Mesendoderm (in vitro differentiated cells): ENCODE results near the gene TEX29.

Source experiments
- DNase-seq: peaks from one replicate; pipeline ENCODE4 v3.0.0; 2013
- H2AK5ac ChIP-seq: 2 replicates; pipeline ENCODE4 v1.6.1; 2013; ENCODE audit warnings: low read length, inconsistent platforms
- H2BK120ac ChIP-seq: 2 replicates; pipeline ENCODE4 v1.6.1; 2013; ENCODE audit warnings: low read depth, mild to moderate bottlenecking, low read length, moderate library complexity, mixed read lengths
- H2BK15ac ChIP-seq: replicated peaks from 2 replicates; pipeline ENCODE4 v1.6.1; 2013; ENCODE audit warnings: low read depth, mild to moderate bottlenecking, moderate library complexity
- H2BK5ac ChIP-seq: 2 replicates; pipeline ENCODE4 v1.6.1; 2013; ENCODE audit warnings: low read length, inconsistent platforms
- H3K18ac ChIP-seq: 2 replicates; pipeline ENCODE4 v1.6.1; 2013; ENCODE audit warnings: mild to moderate bottlenecking, low read length, mixed read lengths
- H3K23ac ChIP-seq: one replicate; pipeline ENCODE4 v1.6.1; 2013; ENCODE audit warnings: low read length
- H3K27ac ChIP-seq: 2 replicates; pipeline ENCODE4 v1.5.1; 2013; ENCODE audit warnings: low read depth, mild to moderate bottlenecking, inconsistent platforms, low read length, moderate library complexity
- H3K27me3 ChIP-seq: 2 replicates; pipeline ENCODE4 v1.6.1; 2013; ENCODE audit warnings: low read length, control low read depth, mild to moderate bottlenecking, inconsistent platforms; ENCODE audit not compliant: insufficient read depth, poor library complexity
- H3K36me3 ChIP-seq: 2 replicates; pipeline ENCODE4 v1.6.1; 2013; ENCODE audit warnings: low read length, inconsistent platforms; ENCODE audit not compliant: control insufficient read depth, insufficient read depth
- H3K4ac ChIP-seq: one replicate; pipeline ENCODE4 v1.6.1; 2013; ENCODE audit warnings: low read depth, mild to moderate bottlenecking, low read length, moderate library complexity
- H3K4me1 ChIP-seq: 2 replicates; pipeline ENCODE4 v1.6.1; 2013; ENCODE audit warnings: low read depth, low read length, inconsistent platforms; ENCODE audit not compliant: control insufficient read depth
- H3K4me2 ChIP-seq: 2 replicates; pipeline ENCODE4 v1.6.1; 2013; ENCODE audit warnings: low read length
- H3K4me3 ChIP-seq: 2 replicates; pipeline ENCODE4 v1.5.1; 2013; ENCODE audit warnings: mild to moderate bottlenecking, low read length
- H3K56ac ChIP-seq: one replicate; pipeline ENCODE4 v1.6.1; 2013; ENCODE audit warnings: low read length
- H3K79me1 ChIP-seq: 2 replicates; pipeline ENCODE4 v1.6.1; 2013; ENCODE audit warnings: low read length, inconsistent platforms
- H3K79me2 ChIP-seq: 2 replicates; pipeline ENCODE4 v1.6.1; 2013; ENCODE audit warnings: mild to moderate bottlenecking, low read length; ENCODE audit not compliant: control insufficient read depth, insufficient read depth
- H3K9ac ChIP-seq: 2 replicates; pipeline ENCODE4 v1.6.1; 2013; ENCODE audit warnings: low read length, inconsistent platforms
- H4K5ac ChIP-seq: one replicate; pipeline ENCODE4 v1.6.1; 2013; ENCODE audit warnings: low read length
- H4K8ac ChIP-seq: one replicate; pipeline ENCODE4 v1.6.1; 2013; ENCODE audit warnings: low read depth, mild to moderate bottlenecking, control low read depth, low read length, moderate library complexity
- WGBS: extraction: QIAGEN DNeasy Blood & Tissue Kit; methylation state at CpG from one replicate; pipeline ENCODE4 v1.1.7; 2013; ENCODE audit warnings: low lambda C conversion rate, missing lambda C conversion rate; ENCODE audit not compliant: insufficient coverage; ENCODE audit errors: extremely low coverage; 5-methylcytosine and 5-hydroxymethylcytosine counted together

Gene TEX29

DNA sequence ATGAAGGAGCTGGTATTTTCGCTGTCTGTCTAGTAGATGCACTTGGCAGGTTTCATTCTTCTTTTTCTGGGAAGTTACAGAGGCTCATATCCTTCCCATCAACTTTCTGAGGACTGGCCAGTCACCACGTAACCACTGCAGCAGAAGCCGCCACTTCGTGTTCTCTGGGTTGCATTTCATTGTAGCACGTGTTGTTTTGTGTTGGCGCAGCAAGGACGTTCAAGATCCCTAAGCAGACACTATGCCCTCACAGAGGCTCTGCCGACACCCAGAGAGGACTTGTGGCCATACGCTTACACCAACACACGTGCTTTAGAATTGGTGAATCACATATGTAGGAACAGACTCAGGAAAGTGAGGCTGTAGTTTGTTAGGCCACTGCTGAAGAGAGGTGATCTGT lies 42.2 kb upstream of the TEX29 start:
- H3K18ac ChIP-seq = no peak overlapping the region
- H3K9ac ChIP-seq = no peak overlapping the region
- H3K27ac ChIP-seq = no peak overlapping the region
- H3K4ac ChIP-seq = no peak overlapping the region
- H3K23ac ChIP-seq = no peak overlapping the region
- no peak overlapping the region for H4K8ac ChIP-seq
- no peak overlapping the region for H4K5ac ChIP-seq
- no CpG with 5 or more reads among the region's 10 CpGs for WGBS
- H2BK5ac ChIP-seq = no peak overlapping the region
- H2AK5ac ChIP-seq = no peak overlapping the region
- H3K4me2 ChIP-seq = no peak overlapping the region
- no peaks in the 10 kb centered on the region for H3K27me3 ChIP-seq
- no peak overlapping the region for H3K56ac ChIP-seq
- no peaks in the 10 kb centered on the region for H3K4me1 ChIP-seq
- peaks cover 3% of the 10 kb centered on the region for H3K79me1 ChIP-seq
- H3K4me3 ChIP-seq = no peak overlapping the region
- H3K36me3 ChIP-seq = peaks cover 10% of the 10 kb centered on the region
- H3K79me2 ChIP-seq = no peaks in the 10 kb centered on the region
- no peak overlapping the region for H2BK15ac ChIP-seq
- no peak for DNase-seq
- no peak overlapping the region for H2BK120ac ChIP-seq

DNA sequence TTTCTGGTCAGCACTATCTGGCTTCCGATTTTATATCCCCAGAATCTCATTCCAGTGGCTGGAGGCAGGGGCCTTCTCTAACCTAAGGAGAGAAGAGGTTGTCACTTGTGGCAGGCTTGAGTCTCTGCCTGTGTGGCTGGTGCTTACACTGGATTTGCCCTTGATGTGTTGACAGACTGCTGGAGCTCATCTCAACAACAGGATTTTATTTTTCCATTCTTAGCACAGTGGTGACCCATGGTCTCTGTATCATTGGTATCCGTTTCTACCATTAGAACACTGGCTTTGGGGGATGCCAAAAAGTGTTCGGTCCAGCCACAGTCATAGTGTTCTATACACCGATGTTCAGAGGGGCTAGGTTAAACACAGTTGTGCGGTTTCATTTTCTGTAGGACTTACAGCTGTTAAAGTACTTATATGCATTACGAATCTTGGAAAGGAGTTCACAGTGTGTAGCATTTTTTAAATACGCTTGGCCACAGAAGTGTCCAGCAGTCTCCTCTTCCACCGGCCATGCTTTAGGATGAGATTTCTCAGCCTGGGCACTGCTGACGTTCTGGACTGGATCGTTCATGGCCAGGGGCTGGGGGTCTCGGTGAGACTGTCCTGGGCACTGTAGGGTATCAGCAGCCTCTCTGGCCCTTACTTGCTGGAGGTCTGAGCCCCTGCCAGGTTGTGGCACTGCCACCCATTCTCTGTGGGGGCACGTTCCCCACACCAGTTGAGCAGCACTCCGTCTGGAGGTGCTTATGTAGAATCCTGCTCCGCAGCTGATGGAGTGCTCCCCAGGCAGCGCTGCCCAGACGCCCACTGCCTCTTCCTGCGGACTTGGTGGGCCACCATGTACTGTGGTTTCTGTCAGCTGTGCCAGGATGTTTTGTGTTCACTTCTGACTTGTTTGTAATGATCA lies 41.4 kb upstream of the TEX29 start:
- Histone ChIP-seq H3K27ac (no peak overlapping the region), H3K9ac (no peak overlapping the region), H3K79me1 (peaks cover 3% of the 10 kb centered on the region), H2AK5ac (no peak overlapping the region), H3K36me3 (peaks cover 10% of the 10 kb centered on the region), H3K23ac (no peak overlapping the region), H3K4ac (no peak overlapping the region), H3K4me3 (no peak overlapping the region), H2BK120ac (no peak overlapping the region), H3K4me1 (no peaks in the 10 kb centered on the region), H3K56ac (no peak overlapping the region), H3K27me3 (no peaks in the 10 kb centered on the region), H3K4me2 (no peak overlapping the region), H4K8ac (no peak overlapping the region), H3K18ac (no peak overlapping the region), H4K5ac (no peak overlapping the region), H2BK5ac (no peak overlapping the region), H3K79me2 (no peaks in the 10 kb centered on the region), H2BK15ac (no peak overlapping the region)
- DNase-seq = no peak
- WGBS = no CpG with 5 or more reads among the region's 17 CpGs

DNA sequence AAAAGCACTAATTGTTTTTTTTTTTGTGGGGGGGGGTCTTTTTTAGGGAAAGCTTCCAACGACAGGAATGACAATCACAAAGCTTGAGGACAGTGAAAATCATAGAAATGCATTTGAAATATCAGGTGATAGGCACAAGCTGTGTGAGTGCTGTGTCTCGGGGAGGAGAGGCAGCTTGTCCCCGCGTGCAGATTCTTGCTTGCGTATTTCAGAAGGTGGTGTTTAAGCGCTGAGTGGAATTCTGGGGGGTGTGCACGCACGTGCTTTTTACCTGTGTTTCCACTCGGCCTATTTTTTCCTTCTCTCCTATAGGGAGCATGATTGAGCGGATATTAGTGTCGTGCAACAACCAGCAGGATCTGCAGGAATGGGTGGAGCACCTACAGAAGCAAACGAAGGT lies 40.2 kb upstream of the TEX29 start:
- Histone ChIP-seq H4K5ac (no peak overlapping the region), H4K8ac (no peak overlapping the region), H2BK5ac (no peak overlapping the region), H3K4me2 (no peak overlapping the region), H2BK15ac (no peak overlapping the region), H3K27me3 (no peaks in the 10 kb centered on the region), H3K4me3 (no peak overlapping the region), H3K23ac (no peak overlapping the region), H3K79me1 (peaks cover 3% of the 10 kb centered on the region), H3K9ac (no peak overlapping the region), H3K36me3 (peaks cover 10% of the 10 kb centered on the region), H2BK120ac (no peak overlapping the region), H3K79me2 (no peaks in the 10 kb centered on the region), H3K27ac (no peak overlapping the region), H3K4me1 (no peaks in the 10 kb centered on the region), H3K4ac (no peak overlapping the region), H2AK5ac (no peak overlapping the region), H3K18ac (no peak overlapping the region), H3K56ac (no peak overlapping the region)
- WGBS = no CpG with 5 or more reads among the region's 12 CpGs
- DNase-seq = no peak

DNA sequence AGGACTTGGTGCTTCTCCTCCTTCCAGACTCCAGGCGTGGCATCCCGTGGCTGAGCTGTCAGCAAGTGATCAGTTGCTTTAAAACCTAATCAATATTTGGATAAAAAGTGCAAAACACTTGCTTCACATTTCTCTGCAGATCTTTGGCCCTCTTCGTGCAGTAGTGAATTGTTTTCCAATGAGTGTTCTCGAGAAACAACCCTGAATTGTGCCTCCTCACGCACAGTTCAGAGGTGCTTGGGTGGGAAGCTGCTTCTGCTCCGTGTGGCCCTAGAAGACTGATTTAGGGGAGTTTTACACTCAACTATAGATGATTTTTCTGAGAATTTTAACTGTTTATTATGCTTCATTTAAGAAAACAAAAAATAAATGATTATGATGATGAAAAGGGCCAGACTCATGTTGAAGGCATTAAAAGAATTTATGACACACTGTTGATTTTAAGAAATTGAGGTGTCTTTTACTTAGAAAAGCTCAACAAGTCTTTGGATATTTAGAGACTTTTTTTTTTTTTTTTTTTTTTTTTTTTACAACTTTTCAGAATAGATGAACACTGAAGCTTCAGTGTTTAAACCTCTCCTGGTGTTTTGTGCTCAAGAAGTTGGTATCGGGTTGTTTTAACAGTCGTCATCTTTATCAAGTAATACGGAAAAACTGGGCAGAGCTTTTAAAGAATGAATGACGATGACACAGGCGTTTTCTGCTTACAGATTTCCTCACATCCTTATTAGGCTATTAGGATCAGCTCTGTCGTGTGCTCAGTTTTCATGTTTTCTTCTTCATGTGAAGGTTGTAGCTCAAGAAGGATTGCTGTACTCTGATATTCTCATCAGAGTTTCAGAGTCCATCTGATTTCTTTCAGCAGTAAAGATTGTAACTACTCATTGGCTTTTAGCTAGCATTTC lies 39.5 kb upstream of the TEX29 start:
- no CpG with 5 or more reads among the region's 12 CpGs for WGBS

DNA sequence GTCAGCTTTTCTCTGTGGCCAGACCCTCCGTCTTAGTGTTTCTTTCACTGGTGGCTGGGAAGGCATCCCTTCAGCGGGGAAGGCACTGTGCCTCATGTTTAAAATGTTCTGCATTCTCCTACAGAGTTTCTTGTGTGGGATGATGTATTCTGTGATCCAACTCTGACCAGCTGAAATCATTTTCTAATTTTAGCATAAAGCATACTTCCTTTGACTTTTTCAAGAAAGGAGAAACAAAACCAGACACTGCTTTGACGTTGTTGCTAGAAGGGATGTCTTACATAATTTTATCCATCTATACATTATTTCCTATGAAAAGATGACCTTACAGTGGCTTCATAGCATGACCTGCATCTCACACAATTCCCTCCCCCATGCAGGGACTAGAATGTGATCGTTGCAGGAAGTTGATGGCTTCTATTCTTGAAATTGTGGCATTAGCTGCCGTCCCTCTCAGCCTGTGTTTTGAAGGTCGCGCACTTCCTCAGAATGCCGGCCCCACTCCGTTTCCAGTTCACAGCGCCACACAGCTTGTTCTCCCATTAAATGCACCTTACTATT lies 38.6 kb upstream of the TEX29 start:
- Histone ChIP-seq H2BK5ac (no peak overlapping the region), H3K23ac (no peak overlapping the region), H3K4me3 (no peak overlapping the region), H3K36me3 (peaks cover 10% of the 10 kb centered on the region), H3K4me2 (no peak overlapping the region), H3K27ac (no peak overlapping the region), H4K8ac (no peak overlapping the region), H3K79me2 (no peaks in the 10 kb centered on the region), H3K18ac (no peak overlapping the region), H3K79me1 (peaks cover 3% of the 10 kb centered on the region), H2BK120ac (no peak overlapping the region), H3K27me3 (no peaks in the 10 kb centered on the region), H3K9ac (no peak overlapping the region), H3K4ac (no peak overlapping the region), H2BK15ac (no peak overlapping the region), H4K5ac (no peak overlapping the region), H3K4me1 (no peaks in the 10 kb centered on the region), H3K56ac (no peak overlapping the region), H2AK5ac (no peak overlapping the region)
- WGBS = no CpG with 5 or more reads among the region's 10 CpGs
- no peak for DNase-seq

More for the DNA sequence above, 39.5 kb upstream of the TEX29 start:
- no peak overlapping the region for H3K9ac ChIP-seq
- no peaks in the 10 kb centered on the region for H3K27me3 ChIP-seq
- H3K79me2 ChIP-seq = no peaks in the 10 kb centered on the region
- no peak overlapping the region for H2BK120ac ChIP-seq
- H3K27ac ChIP-seq = no peak overlapping the region
- no peak overlapping the region for H3K23ac ChIP-seq
- no peak overlapping the region for H2AK5ac ChIP-seq
- H3K4me2 ChIP-seq = no peak overlapping the region
- H3K18ac ChIP-seq = no peak overlapping the region
- no peaks in the 10 kb centered on the region for H3K4me1 ChIP-seq
- no peak for DNase-seq
- H3K36me3 ChIP-seq = peaks cover 7% of the 10 kb centered on the region
- H2BK15ac ChIP-seq = no peak overlapping the region
- H3K79me1 ChIP-seq = peaks cover 3% of the 10 kb centered on the region
- no peak overlapping the region for H3K4ac ChIP-seq
- H4K8ac ChIP-seq = no peak overlapping the region
- H3K4me3 ChIP-seq = no peak overlapping the region
- H3K56ac ChIP-seq = no peak overlapping the region
- no peak overlapping the region for H2BK5ac ChIP-seq
- H4K5ac ChIP-seq = no peak overlapping the region
